GM12801 (cell line): ENCODE results near the gene ZNF10.

Source experiments
- TF ChIP-seq, protein P1 (sequence below): IDR thresholded peaks from one replicate; pipeline ENCODE4 v1.5.1; 2011; ENCODE audit warnings: control low read depth; ENCODE audit not compliant: insufficient read length; ENCODE audit errors: extremely low read depth

ZNF10 gene

DNA sequence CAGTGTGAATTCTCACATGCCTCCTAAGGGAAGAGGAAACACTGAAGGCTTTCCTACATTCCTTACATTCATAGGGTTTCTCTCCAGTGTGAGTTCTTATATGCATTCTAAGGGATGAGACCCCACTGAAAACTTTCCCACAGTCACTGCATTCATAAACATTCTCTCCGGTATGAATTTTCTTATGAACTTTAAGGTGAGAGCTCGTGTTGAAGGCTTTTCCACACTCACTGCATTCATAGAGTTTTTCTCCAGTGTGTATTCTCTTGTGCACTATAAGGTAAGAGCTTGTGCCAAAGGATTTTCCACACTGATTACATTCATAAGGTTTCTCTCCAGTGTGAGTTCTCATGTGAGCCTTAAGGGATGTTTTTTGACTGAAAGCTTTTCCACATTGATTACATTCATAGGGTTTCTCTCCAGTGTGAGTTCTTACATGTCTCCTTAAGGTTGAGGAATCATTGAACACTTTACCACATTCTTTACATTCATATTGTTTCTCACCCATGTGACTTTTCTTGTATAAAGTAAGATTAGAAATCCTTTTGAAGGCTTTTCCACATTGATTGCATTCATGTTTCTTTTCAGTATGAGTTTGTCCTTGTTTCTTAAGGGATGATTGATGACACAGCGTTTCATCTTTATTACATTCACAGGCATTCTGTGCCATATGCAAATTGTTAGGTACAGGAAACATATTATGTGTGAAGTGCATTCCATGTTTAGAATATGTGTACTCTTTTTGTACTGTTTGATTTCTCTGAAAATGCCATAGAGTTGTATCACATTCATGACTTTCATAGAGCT is 9.8 kb upstream of the ZNF10 start:
- TF ChIP-seq, protein P1, sequence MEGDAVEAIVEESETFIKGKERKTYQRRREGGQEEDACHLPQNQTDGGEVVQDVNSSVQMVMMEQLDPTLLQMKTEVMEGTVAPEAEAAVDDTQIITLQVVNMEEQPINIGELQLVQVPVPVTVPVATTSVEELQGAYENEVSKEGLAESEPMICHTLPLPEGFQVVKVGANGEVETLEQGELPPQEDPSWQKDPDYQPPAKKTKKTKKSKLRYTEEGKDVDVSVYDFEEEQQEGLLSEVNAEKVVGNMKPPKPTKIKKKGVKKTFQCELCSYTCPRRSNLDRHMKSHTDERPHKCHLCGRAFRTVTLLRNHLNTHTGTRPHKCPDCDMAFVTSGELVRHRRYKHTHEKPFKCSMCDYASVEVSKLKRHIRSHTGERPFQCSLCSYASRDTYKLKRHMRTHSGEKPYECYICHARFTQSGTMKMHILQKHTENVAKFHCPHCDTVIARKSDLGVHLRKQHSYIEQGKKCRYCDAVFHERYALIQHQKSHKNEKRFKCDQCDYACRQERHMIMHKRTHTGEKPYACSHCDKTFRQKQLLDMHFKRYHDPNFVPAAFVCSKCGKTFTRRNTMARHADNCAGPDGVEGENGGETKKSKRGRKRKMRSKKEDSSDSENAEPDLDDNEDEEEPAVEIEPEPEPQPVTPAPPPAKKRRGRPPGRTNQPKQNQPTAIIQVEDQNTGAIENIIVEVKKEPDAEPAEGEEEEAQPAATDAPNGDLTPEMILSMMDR: no peak

DNA sequence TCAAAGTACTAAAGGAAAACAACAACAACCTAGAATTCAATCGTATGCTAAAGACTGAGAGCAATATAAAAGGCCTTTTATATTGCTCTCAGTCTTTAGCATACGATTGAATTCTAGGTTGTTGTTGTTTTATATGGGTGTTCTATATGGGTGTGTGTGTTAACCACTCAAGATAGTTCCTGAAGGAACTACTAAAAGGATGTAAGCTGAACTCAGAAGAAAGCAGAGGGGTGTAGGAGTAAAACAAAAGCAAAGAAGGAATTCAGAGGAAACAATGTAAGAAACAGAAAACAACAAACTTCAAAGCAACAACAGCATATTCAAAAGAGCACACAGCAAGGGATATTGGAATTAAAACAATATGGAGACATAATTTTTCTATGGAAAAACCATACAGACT is 5.8 kb upstream of the ZNF10 start:
- TF ChIP-seq, protein P1: no peak

DNA sequence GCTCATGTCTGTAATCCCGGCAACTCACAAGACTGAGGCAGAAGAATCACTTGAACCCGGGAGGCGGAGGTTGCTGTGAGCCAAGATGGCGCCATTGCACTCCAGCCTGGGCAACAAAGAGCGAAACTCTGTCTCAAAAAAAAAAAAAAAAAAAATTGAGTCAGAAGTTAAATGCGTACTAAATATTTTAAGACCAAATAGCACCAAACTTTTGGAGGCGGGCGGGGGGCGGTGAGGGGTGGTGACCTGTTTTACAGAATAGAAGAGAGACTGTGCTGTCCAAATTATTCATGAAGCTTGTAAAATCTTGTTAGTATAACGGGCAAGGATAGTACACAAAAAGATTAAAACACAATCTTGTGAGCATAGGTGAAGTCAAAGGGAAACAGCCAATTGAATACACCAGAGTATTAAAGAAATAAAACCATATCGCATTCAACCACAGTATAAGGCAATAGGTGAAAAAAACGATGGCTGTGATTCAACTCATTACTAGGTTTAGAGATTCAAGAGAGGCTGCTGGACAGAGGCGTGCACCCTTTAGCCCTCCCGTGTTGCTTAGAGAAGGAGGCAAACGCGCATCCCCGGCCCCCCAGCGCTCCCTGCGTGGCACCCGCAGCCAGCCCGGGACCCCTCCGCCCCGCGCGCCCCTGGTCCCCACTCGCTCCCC is 924 bp upstream of the ZNF10 start:
- TF ChIP-seq, protein P1: no peak

DNA sequence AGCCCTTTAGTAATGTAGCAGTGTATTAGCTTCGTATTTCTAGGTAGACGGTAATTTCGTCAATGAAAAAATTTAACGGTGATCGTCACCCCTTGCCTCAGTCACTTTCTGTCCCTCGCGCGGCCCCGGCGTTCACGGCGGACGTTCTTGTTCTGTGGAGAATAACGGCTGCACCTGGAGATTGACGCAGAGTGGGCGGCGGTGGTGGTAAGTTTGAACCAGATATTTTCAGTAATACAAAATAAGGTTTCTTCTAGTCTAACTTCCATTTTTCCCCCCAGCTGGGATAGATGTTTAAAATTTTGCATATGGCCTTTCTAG is 341 bp downstream of the ZNF10 start:
- TF ChIP-seq, protein P1: no peak

DNA sequence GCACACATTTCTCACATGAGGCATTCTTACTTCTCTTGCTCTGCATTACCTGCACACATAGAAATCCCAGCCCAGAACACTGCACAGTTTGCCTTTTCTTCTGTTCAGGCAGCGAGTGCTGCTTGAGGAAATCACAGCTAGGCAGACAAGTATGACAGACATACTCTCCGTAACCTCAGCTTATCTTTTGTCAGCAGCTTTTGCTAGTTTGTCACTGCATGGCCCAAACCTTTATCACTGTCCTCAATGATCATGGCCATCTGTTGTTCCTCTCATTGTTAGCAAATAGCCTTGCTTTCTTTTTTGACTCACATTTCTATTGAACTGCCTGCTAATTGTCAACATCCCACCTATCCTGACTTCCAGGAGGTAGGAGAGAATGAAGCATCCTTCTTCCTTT is 5.3 kb downstream of the ZNF10 start:
- TF ChIP-seq, protein P1: no peak

DNA sequence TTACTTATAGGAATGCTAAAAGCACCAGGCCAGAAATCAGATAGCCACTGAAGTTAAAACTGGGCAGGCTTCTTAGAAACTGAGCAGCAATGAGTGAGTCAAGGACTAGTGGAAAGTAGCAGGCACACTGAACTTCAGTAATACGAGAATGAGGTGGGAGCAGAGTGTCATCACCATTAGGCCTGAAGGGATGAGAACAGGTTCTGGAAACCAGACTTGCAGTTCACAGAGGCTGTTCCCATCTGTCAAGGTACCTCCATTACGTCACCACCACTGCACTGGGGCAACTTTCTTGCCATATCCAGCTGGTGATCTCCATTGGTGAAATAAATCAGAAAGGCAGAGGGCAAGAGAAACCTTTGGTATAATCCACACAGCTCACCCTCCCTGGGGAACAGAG is 15.6 kb downstream of the ZNF10 start:
- TF ChIP-seq, protein P1: no peak

DNA sequence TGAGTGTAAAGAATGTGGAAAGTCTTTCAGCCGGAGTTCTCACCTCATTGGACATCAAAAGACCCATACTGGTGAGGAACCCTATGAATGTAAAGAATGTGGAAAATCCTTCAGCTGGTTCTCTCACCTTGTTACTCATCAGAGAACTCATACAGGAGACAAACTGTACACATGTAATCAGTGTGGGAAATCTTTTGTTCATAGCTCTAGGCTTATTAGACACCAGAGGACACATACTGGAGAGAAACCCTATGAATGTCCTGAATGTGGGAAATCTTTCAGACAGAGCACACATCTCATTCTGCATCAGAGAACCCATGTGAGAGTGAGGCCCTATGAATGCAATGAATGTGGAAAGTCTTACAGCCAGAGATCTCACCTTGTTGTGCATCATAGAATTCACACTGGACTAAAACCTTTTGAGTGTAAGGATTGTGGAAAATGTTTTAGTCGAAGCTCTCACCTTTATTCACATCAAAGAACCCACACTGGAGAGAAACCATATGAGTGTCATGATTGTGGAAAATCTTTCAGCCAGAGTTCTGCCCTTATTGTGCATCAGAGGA is 25.8 kb downstream of the ZNF10 start:
- TF ChIP-seq, protein P1: no peak
